Measurements from ENCODE around the gene LZTS2. TPM values are rescaled to one million over a fixed set of nuclear protein-coding genes. Genes with fewer than 3 reads are reported as not detected.
A peak's percentile ranks its signal among the peaks of the same experiment; 100 is the strongest.

LZTS2 gene
- total RNA-seq, 1 donor from 2014 or later, result 52.2 TPM

GRCh38 chr10:100966887-100967286 lies 32.7 kb upstream of the LZTS2 start:
- Mint-ChIP-seq H3K9me3 (ENCODE audit: unreplicated experiment) (no peaks in the 10 kb centered on the region), H3K27me3 (ENCODE audit: unreplicated experiment) (peaks cover 9% of the 10 kb centered on the region), H3K4me3 (ENCODE audit: unreplicated experiment) (no peak overlapping the region), H3K36me3 (ENCODE audit: low read depth, unreplicated experiment) (peaks cover 6% of the 10 kb centered on the region), H3K4me1 (ENCODE audit: unreplicated experiment) (peaks cover 14% of the 10 kb centered on the region), H3K27ac (ENCODE audit: unreplicated experiment) (no peak overlapping the region)
- DNase-seq (ENCODE audit: low spot score), result no peak
- TF ChIP-seq CTCF (IDR thresholded peaks at IDR 0.05; ENCODE audit: unreplicated experiment), result no peak

- TF ChIP-seq CTCF (IDR thresholded peaks at IDR 0.05; ENCODE audit: unreplicated experiment), result no peak
- Mint-ChIP-seq H3K27me3 (ENCODE audit: unreplicated experiment) (peaks cover 11% of the 10 kb centered on the region), H3K27ac (ENCODE audit: unreplicated experiment) (no peak overlapping the region), H3K4me3 (ENCODE audit: unreplicated experiment) (no peak overlapping the region), H3K36me3 (ENCODE audit: low read depth, unreplicated experiment) (peaks cover 6% of the 10 kb centered on the region), H3K9me3 (ENCODE audit: unreplicated experiment) (no peaks in the 10 kb centered on the region), H3K4me1 (ENCODE audit: unreplicated experiment) (peaks cover 14% of the 10 kb centered on the region)
- DNase-seq (ENCODE audit: low spot score), result no peak
Observed at GRCh38 chr10:100967332-100967731, 32.3 kb upstream of the LZTS2 start.

GRCh38 chr10:100968062-100968736 lies 31.4 kb upstream of the LZTS2 start:
- H3K4me3 Mint-ChIP-seq (ENCODE audit: unreplicated experiment), result peak overlapping the region; percentile 76

GRCh38 chr10:100968863-100969186 lies 30.8 kb upstream of the LZTS2 start:
- Mint-ChIP-seq H3K27me3 (ENCODE audit: unreplicated experiment) (peaks cover 14% of the 10 kb centered on the region), H3K4me3 (ENCODE audit: unreplicated experiment) (peak overlapping the region; percentile 69), H3K36me3 (ENCODE audit: low read depth, unreplicated experiment) (no peaks in the 10 kb centered on the region), H3K27ac (ENCODE audit: unreplicated experiment) (no peak overlapping the region), H3K4me1 (ENCODE audit: unreplicated experiment) (peaks cover 14% of the 10 kb centered on the region), H3K9me3 (ENCODE audit: unreplicated experiment) (no peaks in the 10 kb centered on the region)
- no peak for TF ChIP-seq CTCF (IDR thresholded peaks at IDR 0.05; ENCODE audit: unreplicated experiment)
- no peak for DNase-seq (ENCODE audit: low spot score)

More at GRCh38 chr10:100968062-100968736, 31.4 kb upstream of the LZTS2 start:
- Mint-ChIP-seq H3K9me3 (ENCODE audit: unreplicated experiment) (no peaks in the 10 kb centered on the region), H3K4me1 (ENCODE audit: unreplicated experiment) (peaks cover 14% of the 10 kb centered on the region), H3K27me3 (ENCODE audit: unreplicated experiment) (peaks cover 14% of the 10 kb centered on the region), H3K27ac (ENCODE audit: unreplicated experiment) (peak overlapping the region; percentile 59), H3K36me3 (ENCODE audit: low read depth, unreplicated experiment) (no peaks in the 10 kb centered on the region)
- TF ChIP-seq CTCF (IDR thresholded peaks at IDR 0.05; ENCODE audit: unreplicated experiment), result no peak
- DNase-seq (ENCODE audit: low spot score), result no peak

- H3K27ac Mint-ChIP-seq (ENCODE audit: unreplicated experiment), result peak within 1 kb of the TSS; percentile 59
- DNase-seq (ENCODE audit: low spot score), result peak; percentile 69
Observed at GRCh38 chr10:100969187-100970075, 30.2 kb upstream of the LZTS2 start, which contains the start of gene SEMA4G. Gene SEMA4G, plus strand, starts transcription at chr10:100969504. Its CDS starts 3,409 bp downstream, at chr10:100972913.

More at GRCh38 chr10:100969187-100970075, 30.2 kb upstream of the LZTS2 start, which contains the start of gene SEMA4G:
- H3K4me3 Mint-ChIP-seq (ENCODE audit: unreplicated experiment), result peak within 1 kb of the TSS; percentile 78
- TF ChIP-seq CTCF (IDR thresholded peaks at IDR 0.05; ENCODE audit: unreplicated experiment), result peak; percentile 79
- H3K27me3 Mint-ChIP-seq (ENCODE audit: unreplicated experiment), result peaks cover 14% of the 10 kb centered on the region
- no peaks in the 10 kb centered on the region for H3K9me3 Mint-ChIP-seq (ENCODE audit: unreplicated experiment)
- H3K36me3 Mint-ChIP-seq (ENCODE audit: low read depth, unreplicated experiment), result no peaks in the 10 kb centered on the region
- peaks cover 14% of the 10 kb centered on the region for H3K4me1 Mint-ChIP-seq (ENCODE audit: unreplicated experiment)
